Measurements from ENCODE around the gene UBE2J2. TPM values are rescaled to one million over a fixed set of nuclear protein-coding genes. Genes with fewer than 3 reads are reported as not detected.

UBE2J2 gene
- total and polyA plus RNA-seq, 2 of the 4 experiments (the other 2 are of a cell fraction): 20.6 to 67.5 TPM

GRCh38 chr1:1256956-1257871, 16.4 kb downstream of the UBE2J2 start:
- ATAC-seq (ENCODE audit: low read depth): no peak
- Histone ChIP-seq H3K4me2 (ENCODE audit: low read depth, low read length) (no peak overlapping the region), H3K4ac (ENCODE audit: low read depth, low read length) (no peak overlapping the region), H4K8ac (ENCODE audit: low read depth in 2 of 2, low read length in 2 of 2) (0 out of 4 replicates have a peak overlapping the region, but pooled peaks of 1 of the 2 experiments have one; percentile 9), H3K27me3 (ENCODE audit: control insufficient read depth, insufficient read depth, low read length) (no peaks in the 10 kb centered on the region), H2AFZ (replicated peaks; ENCODE audit: low read length, poor library complexity) (no peak overlapping the region), H3K9me3 (ENCODE audit: control insufficient read depth, insufficient read depth, low read length) (no peaks in the 10 kb centered on the region), H3K4me1 (ENCODE audit: control insufficient read depth, insufficient read depth, low read length) (peaks cover 16% of the 10 kb centered on the region), H2AK5ac (ENCODE audit: low read depth, low read length) (no peak overlapping the region), H2BK120ac (ENCODE audit: low read depth, low read length) (no peak overlapping the region), H2BK15ac (ENCODE audit: low read depth, low read length) (no peak overlapping the region), H3K14ac (replicated peaks; ENCODE audit: low read depth, low read length) (no peak overlapping the region), H3K23ac (ENCODE audit: low read depth, low read length) (no peak overlapping the region), H3K9ac (ENCODE audit: low read depth, low read length) (no peak overlapping the region), H2BK5ac (ENCODE audit: low read depth, low read length, poor library complexity, severe bottlenecking) (no peak overlapping the region), H3K9me1 (ENCODE audit: insufficient read depth, low read length) (peaks cover 19% of the 10 kb centered on the region), H3K79me1 (ENCODE audit: low read depth in 1 of 2, low read length in 2 of 2) (peaks cover 15 to 69% of the 10 kb centered on the region in 2 experiments), H2AK9ac (replicated peaks; ENCODE audit: low read depth, low read length, poor library complexity) (no peak overlapping the region), H3K18ac (ENCODE audit: low read depth, low read length) (no peak overlapping the region), H4K20me1 (ENCODE audit: insufficient read depth, low read length) (peaks cover 10% of the 10 kb centered on the region), H3K27ac (ENCODE audit: insufficient read depth, low read length) (0 out of 2 replicates have a peak overlapping the region, but pooled peaks have one; percentile 20), H4K5ac (ENCODE audit: low read depth, low read length) (peak overlapping the region; percentile 29; the same call in 1 of the 2 replicates), H3K56ac (ENCODE audit: extremely low read depth, insufficient read depth, low read length) (no peak overlapping the region), H3K36me3 (ENCODE audit: control insufficient read depth, insufficient read depth, low read length) (peaks cover 75% of the 10 kb centered on the region), H4K91ac (ENCODE audit: insufficient read depth, low read depth, low read length) (no peak overlapping the region), H3K4me3 (ENCODE audit: insufficient read depth, low read depth, low read length) (no peak overlapping the region), H2BK20ac (ENCODE audit: low read depth, low read length) (no peak overlapping the region)
- TF ChIP-seq NFE2L2 (IDR thresholded peaks at IDR 0.05; ENCODE audit: low read depth, low read length) (no peak), BHLHE40 (IDR thresholded peaks at IDR 0.05; ENCODE audit: low read depth, low read length) (no peak), RAD21 (IDR thresholded peaks at IDR 0.05; ENCODE audit: low read length) (no peak), USF2 (IDR thresholded peaks at IDR 0.05; ENCODE audit: low read depth, low read length) (no peak), CEBPB (IDR thresholded peaks at IDR 0.05; ENCODE audit: low read depth, low read length) (no peak), MAZ (IDR thresholded peaks at IDR 0.05; ENCODE audit: borderline replicate concordance, low read depth, low read length) (no peak), CHD1 (IDR thresholded peaks at IDR 0.05; ENCODE audit: low read depth, low read length) (no peak), SMC3 (IDR thresholded peaks at IDR 0.05; ENCODE audit: low read depth, low read length) (no peak), RFX5 (IDR thresholded peaks at IDR 0.05; ENCODE audit: low read depth, low read length) (no peak), RCOR1 (IDR thresholded peaks at IDR 0.05; ENCODE audit: insufficient replicate concordance, low read length) (no peak), POLR2A (IDR thresholded peaks at IDR 0.05; ENCODE audit: low read depth, low read length) (no peak), ELK1 (IDR thresholded peaks at IDR 0.05; ENCODE audit: borderline replicate concordance, low read depth, low read length) (no peak), MXI1 (IDR thresholded peaks at IDR 0.05; ENCODE audit: borderline replicate concordance, low read depth, low read length) (no peak)
- intact Hi-C loops (cut with micrococcal nuclease): no loop called here
- ChIA-PET POLR2A (ENCODE audit: unreplicated experiment) (no interaction called here), CTCF (no interaction called here)
- no TSS peak for BruUV-seq (replicated peaks)
- 100% methylated on average over 5 of the region's 31 CpGs; no CpG with 5 or more reads in 1 of the 2 experiments for WGBS, 2 experiments (ENCODE audit: extremely low coverage in 2 of 2, insufficient read length in 1 of 2)
- in situ Hi-C loops (cut with MboI; ENCODE audit: low sequenced_read_pairs): no loop called here
- no peak for DNase-seq
- dilution Hi-C loops (cut with HindIII; ENCODE audit: low sequenced_read_pairs, unreplicated experiment): no loop called here

All from IMR-90 (cell line).